ENCODE results near the gene RAD50. TPM values are rescaled to one million over a fixed set of nuclear protein-coding genes. Genes with fewer than 3 reads are reported as not detected.

The RAD50 gene
- total and polyA plus RNA-seq, 10 of the 15 experiments (the other 5 are each of a cell fraction or from before 2014, with no cell fraction given) = 12.8 to 68.6 (median 47.0) TPM

GRCh38 chr5:132556763-132557477 lies at the start of gene RAD50 (continued):
- TF ChIP-seq, protein P1, sequence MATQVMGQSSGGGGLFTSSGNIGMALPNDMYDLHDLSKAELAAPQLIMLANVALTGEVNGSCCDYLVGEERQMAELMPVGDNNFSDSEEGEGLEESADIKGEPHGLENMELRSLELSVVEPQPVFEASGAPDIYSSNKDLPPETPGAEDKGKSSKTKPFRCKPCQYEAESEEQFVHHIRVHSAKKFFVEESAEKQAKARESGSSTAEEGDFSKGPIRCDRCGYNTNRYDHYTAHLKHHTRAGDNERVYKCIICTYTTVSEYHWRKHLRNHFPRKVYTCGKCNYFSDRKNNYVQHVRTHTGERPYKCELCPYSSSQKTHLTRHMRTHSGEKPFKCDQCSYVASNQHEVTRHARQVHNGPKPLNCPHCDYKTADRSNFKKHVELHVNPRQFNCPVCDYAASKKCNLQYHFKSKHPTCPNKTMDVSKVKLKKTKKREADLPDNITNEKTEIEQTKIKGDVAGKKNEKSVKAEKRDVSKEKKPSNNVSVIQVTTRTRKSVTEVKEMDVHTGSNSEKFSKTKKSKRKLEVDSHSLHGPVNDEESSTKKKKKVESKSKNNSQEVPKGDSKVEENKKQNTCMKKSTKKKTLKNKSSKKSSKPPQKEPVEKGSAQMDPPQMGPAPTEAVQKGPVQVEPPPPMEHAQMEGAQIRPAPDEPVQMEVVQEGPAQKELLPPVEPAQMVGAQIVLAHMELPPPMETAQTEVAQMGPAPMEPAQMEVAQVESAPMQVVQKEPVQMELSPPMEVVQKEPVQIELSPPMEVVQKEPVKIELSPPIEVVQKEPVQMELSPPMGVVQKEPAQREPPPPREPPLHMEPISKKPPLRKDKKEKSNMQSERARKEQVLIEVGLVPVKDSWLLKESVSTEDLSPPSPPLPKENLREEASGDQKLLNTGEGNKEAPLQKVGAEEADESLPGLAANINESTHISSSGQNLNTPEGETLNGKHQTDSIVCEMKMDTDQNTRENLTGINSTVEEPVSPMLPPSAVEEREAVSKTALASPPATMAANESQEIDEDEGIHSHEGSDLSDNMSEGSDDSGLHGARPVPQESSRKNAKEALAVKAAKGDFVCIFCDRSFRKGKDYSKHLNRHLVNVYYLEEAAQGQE (IDR thresholded peaks at IDR 0.05; ENCODE audit: low read depth, low read length) = 0 out of 2 replicates have a peak, but pooled peaks have one; percentile 41
- peak; percentile 93 for TF ChIP-seq RAD51 (IDR thresholded peaks at IDR 0.05)
- TF ChIP-seq IKZF2 (IDR thresholded peaks at IDR 0.05) = peak; percentile 78 to 80
- TF ChIP-seq MEF2A (IDR thresholded peaks at IDR 0.05; ENCODE audit: insufficient read depth, low read depth, low read length) = no peak
- TF ChIP-seq ZNF384 (IDR thresholded peaks at IDR 0.05; ENCODE audit: borderline replicate concordance, low read depth, low read length) = no peak
- no peak for TF ChIP-seq MTA2 (IDR thresholded peaks at IDR 0.05; ENCODE audit: low read depth)
- no peak for TF ChIP-seq ATF2 (IDR thresholded peaks at IDR 0.05; ENCODE audit: low read length)
- TF ChIP-seq CHD4 (IDR thresholded peaks at IDR 0.05) = no peak
- peak; percentile 70 for TF ChIP-seq MEF2B (IDR thresholded peaks at IDR 0.05; ENCODE audit: partially characterized antibody, poor library complexity, severe bottlenecking)
- 0 out of 2 replicates have a peak, but pooled peaks have one; percentile 39 for TF ChIP-seq ESRRA (IDR thresholded peaks at IDR 0.05; ENCODE audit: low read length)
- no peak for TF ChIP-seq TCF7 (IDR thresholded peaks at IDR 0.05; ENCODE audit: borderline replicate concordance)
- TF ChIP-seq TCF3 (IDR thresholded peaks at IDR 0.05; ENCODE audit: borderline replicate concordance, insufficient read depth, low read depth, low read length) = peak; percentile 69; the same call in 1 of the 2 replicates
- TF ChIP-seq TARDBP (IDR thresholded peaks at IDR 0.05; ENCODE audit: borderline replicate concordance) = peak; percentile 80
- peak; percentile 95 to 98 for TF ChIP-seq BHLHE40 (IDR thresholded peaks at IDR 0.05; ENCODE audit: borderline replicate concordance in 1 of 2, low read depth in 2 of 2, low read length in 1 of 2)
- TF ChIP-seq, protein P2, sequence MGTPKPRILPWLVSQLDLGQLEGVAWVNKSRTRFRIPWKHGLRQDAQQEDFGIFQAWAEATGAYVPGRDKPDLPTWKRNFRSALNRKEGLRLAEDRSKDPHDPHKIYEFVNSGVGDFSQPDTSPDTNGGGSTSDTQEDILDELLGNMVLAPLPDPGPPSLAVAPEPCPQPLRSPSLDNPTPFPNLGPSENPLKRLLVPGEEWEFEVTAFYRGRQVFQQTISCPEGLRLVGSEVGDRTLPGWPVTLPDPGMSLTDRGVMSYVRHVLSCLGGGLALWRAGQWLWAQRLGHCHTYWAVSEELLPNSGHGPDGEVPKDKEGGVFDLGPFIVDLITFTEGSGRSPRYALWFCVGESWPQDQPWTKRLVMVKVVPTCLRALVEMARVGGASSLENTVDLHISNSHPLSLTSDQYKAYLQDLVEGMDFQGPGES (IDR thresholded peaks at IDR 0.05) = no peak
- peak; percentile 92 for TF ChIP-seq POLR2AphosphoS5 (IDR thresholded peaks at IDR 0.05; ENCODE audit: low read length)
- TF ChIP-seq ATF7 (IDR thresholded peaks at IDR 0.05; ENCODE audit: low read depth) = no peak
- no peak for TF ChIP-seq SMARCA5 (IDR thresholded peaks at IDR 0.05)
- peak; percentile 95 for TF ChIP-seq IKZF1 (conservative IDR thresholded peaks at IDR 0.05)
- no peak for TF ChIP-seq RAD21 (IDR thresholded peaks at IDR 0.05; ENCODE audit: insufficient read depth, low read depth, low read length)
- no peak for TF ChIP-seq ZNF274 (IDR thresholded peaks at IDR 0.05; ENCODE audit: insufficient read depth, insufficient read length)
- peak; percentile 64 for TF ChIP-seq NRF1 (conservative IDR thresholded peaks at IDR 0.05; ENCODE audit: low read depth, low read length)
- peak; percentile 90 for TF ChIP-seq PML (IDR thresholded peaks at IDR 0.05; ENCODE audit: low read length)
- TF ChIP-seq HCFC1 (IDR thresholded peaks at IDR 0.05; ENCODE audit: low read length) = peak; percentile 61

All from GM12878 (cell line).